IMR-90 (cell line): ENCODE data around the gene RGPD3. TPM values are rescaled to one million over a fixed set of nuclear protein-coding genes. Genes with fewer than 3 reads are reported as not detected.

Source experiments
- ATAC-seq: fragments of 200-7000 bp; cut with Tn5 transposase; 2 replicates; pipeline ENCODE4 v1.9.1; 2020; ENCODE audit warnings: low read depth, mild to moderate bottlenecking, moderate library complexity
- BruUV-seq: library from RNA; stranded (reverse); fragments of 400-500 nt; replicated peaks from 2 replicates; lab custom pipeline; 2021; lab: Mats Ljungman, UMichigan
- CTCF ChIA-PET: fragments of 300-600 bp; formaldehyde crosslinking; extraction: SDS; loops from one replicate; lab custom pipeline; 2021; ENCODE audit warnings: antibody characterized with exemption; lab: Yijun Ruan, JAX
- POLR2A ChIA-PET: fragments of 300-600 bp; sonication (Branson Sonifier 250); formaldehyde crosslinking; loops from one replicate; lab custom pipeline; 2022; ENCODE audit warnings: antibody characterized with exemption; ENCODE audit not compliant: unreplicated experiment; lab: Charles Lee
- DNase-seq: peaks from one replicate; pipeline ENCODE4 v3.0.0; 2013
- H2AFZ ChIP-seq: replicated peaks from 2 replicates; pipeline ENCODE3; 2013; ENCODE audit warnings: low read length, mild to moderate bottlenecking; ENCODE audit not compliant: poor library complexity
- H2AK5ac ChIP-seq: 2 replicates; pipeline ENCODE4 v1.6.1; 2013; ENCODE audit warnings: low read depth, low read length, inconsistent platforms
- H2AK9ac ChIP-seq: replicated peaks from 2 replicates; pipeline ENCODE3; 2013; ENCODE audit warnings: mild to moderate bottlenecking, low read depth, low read length, moderate library complexity; ENCODE audit not compliant: poor library complexity
- H2BK120ac ChIP-seq: 2 replicates; pipeline ENCODE4 v1.6.1; 2013; ENCODE audit warnings: low read depth, low read length, inconsistent platforms
- H2BK15ac ChIP-seq: 3 replicates; pipeline ENCODE4 v1.6.1; 2013; ENCODE audit warnings: low read depth, low read length, inconsistent platforms
- H2BK20ac ChIP-seq: 2 replicates; pipeline ENCODE4 v1.6.1; 2013; ENCODE audit warnings: low read depth, mild to moderate bottlenecking, inconsistent platforms, low read length, moderate library complexity
- H2BK5ac ChIP-seq: 2 replicates; pipeline ENCODE4 v1.6.1; 2013; ENCODE audit warnings: mild to moderate bottlenecking, low read depth, low read length, inconsistent platforms; ENCODE audit not compliant: poor library complexity, severe bottlenecking
- H3K14ac ChIP-seq: replicated peaks from 2 replicates; pipeline ENCODE4 v1.6.1; 2013; ENCODE audit warnings: low read depth, low read length, inconsistent platforms
- H3K18ac ChIP-seq: 2 replicates; pipeline ENCODE4 v1.6.1; 2013; ENCODE audit warnings: low read depth, low read length, control low read depth
- H3K23ac ChIP-seq: 2 replicates; pipeline ENCODE4 v1.6.1; 2013; ENCODE audit warnings: low read depth, low read length, inconsistent platforms
- H3K27ac ChIP-seq: 2 replicates; pipeline ENCODE4 v1.5.1; 2013; ENCODE audit warnings: mild to moderate bottlenecking, control low read depth, low read length; ENCODE audit not compliant: insufficient read depth
- H3K27me3 ChIP-seq: 2 replicates; pipeline ENCODE4 v1.6.1; 2013; ENCODE audit warnings: low read length; ENCODE audit not compliant: control insufficient read depth, insufficient read depth
- H3K36me3 ChIP-seq: 2 replicates; pipeline ENCODE4 v1.6.1; 2013; ENCODE audit warnings: low read length, mixed read lengths; ENCODE audit not compliant: control insufficient read depth, insufficient read depth
- H3K4ac ChIP-seq: 2 replicates; pipeline ENCODE4 v1.6.1; 2013; ENCODE audit warnings: low read depth, low read length, inconsistent platforms
- H3K4me1 ChIP-seq: 2 replicates; pipeline ENCODE4 v1.6.1; 2013; ENCODE audit warnings: low read length, mixed read lengths; ENCODE audit not compliant: control insufficient read depth, insufficient read depth
- H3K4me2 ChIP-seq: 2 replicates; pipeline ENCODE4 v1.6.1; 2013; ENCODE audit warnings: low read depth, mild to moderate bottlenecking, control low read depth, low read length, moderate library complexity
- H3K4me3 ChIP-seq: 2 replicates; pipeline ENCODE4 v1.5.1; 2013; ENCODE audit warnings: low read depth, mild to moderate bottlenecking, control low read depth, low read length, moderate library complexity; ENCODE audit not compliant: insufficient read depth
- H3K56ac ChIP-seq: 2 replicates; pipeline ENCODE4 v1.6.1; 2013; ENCODE audit warnings: low read length, inconsistent platforms; ENCODE audit not compliant: insufficient read depth; ENCODE audit errors: extremely low read depth
- H3K79me1 ChIP-seq, 2 experiments: 2 replicates each; pipeline ENCODE4 v1.6.1; 2013; ENCODE audit warnings: low read length in 2 of 2, inconsistent platforms in 1 of 2, low read depth in 1 of 2
- H3K9ac ChIP-seq: 2 replicates; pipeline ENCODE4 v1.6.1; 2013; ENCODE audit warnings: low read depth, low read length, control low read depth
- H3K9me1 ChIP-seq: 2 replicates; pipeline ENCODE4 v1.6.1; 2013; ENCODE audit warnings: low read length, inconsistent platforms; ENCODE audit not compliant: insufficient read depth
- H3K9me3 ChIP-seq: 2 replicates; pipeline ENCODE4 v1.6.1; 2013; ENCODE audit warnings: low read length; ENCODE audit not compliant: control insufficient read depth, insufficient read depth
- H4K20me1 ChIP-seq: 2 replicates; pipeline ENCODE4 v1.6.1; 2013; ENCODE audit warnings: low read length, inconsistent platforms; ENCODE audit not compliant: insufficient read depth
- H4K5ac ChIP-seq: 2 replicates; pipeline ENCODE4 v1.6.1; 2013; ENCODE audit warnings: mild to moderate bottlenecking, low read depth, low read length, control low read depth
- H4K8ac ChIP-seq, 2 experiments: 2 replicates each; pipeline ENCODE4 v1.6.1; 2013; ENCODE audit warnings: low read depth in 2 of 2, low read length in 2 of 2, control low read depth in 1 of 2, inconsistent platforms in 1 of 2
- H4K91ac ChIP-seq: 2 replicates; pipeline ENCODE4 v1.6.1; 2013; ENCODE audit warnings: low read depth, low read length, inconsistent platforms; ENCODE audit not compliant: insufficient read depth
- BHLHE40 ChIP-seq: fragments of 150-350 bp; IDR thresholded peaks from 2 replicates; pipeline ENCODE4 v1.6.1; 2016; ENCODE audit warnings: mild to moderate bottlenecking, low read depth, low read length
- CEBPB ChIP-seq: IDR thresholded peaks from 2 replicates; pipeline ENCODE4 v1.6.1; 2012; ENCODE audit warnings: low read depth, low read length, improper control_type of control experiment
- CHD1 ChIP-seq: IDR thresholded peaks from 2 replicates; pipeline ENCODE4 v1.6.1; 2012; ENCODE audit warnings: low read depth, low read length, improper control_type of control experiment
- FOS ChIP-seq: fragments of 150-350 bp; IDR thresholded peaks from 2 replicates; pipeline ENCODE4 v1.6.1; 2016; ENCODE audit warnings: low read depth, low read length
- MAFK ChIP-seq: IDR thresholded peaks from 2 replicates; pipeline ENCODE4 v1.6.1; 2012; ENCODE audit warnings: low read depth, low read length, improper control_type of control experiment
- MAZ ChIP-seq: IDR thresholded peaks from 2 replicates; pipeline ENCODE4 v1.6.1; 2012; ENCODE audit warnings: low read depth, mild to moderate bottlenecking, low read length, improper control_type of control experiment, moderate library complexity, borderline replicate concordance
- MXI1 ChIP-seq: IDR thresholded peaks from 2 replicates; pipeline ENCODE4 v1.6.1; 2012; ENCODE audit warnings: low read depth, mild to moderate bottlenecking, low read length, moderate library complexity, borderline replicate concordance
- NFE2L2 ChIP-seq: fragments of 150-350 bp; IDR thresholded peaks from 2 replicates; pipeline ENCODE4 v1.6.1; 2016; ENCODE audit warnings: low read depth, mild to moderate bottlenecking, low read length
- POLR2A ChIP-seq: IDR thresholded peaks from 2 replicates; pipeline ENCODE4 v1.6.1; 2012; ENCODE audit warnings: mild to moderate bottlenecking, low read depth, low read length
- RAD21 ChIP-seq: IDR thresholded peaks from 2 replicates; pipeline ENCODE4 v1.6.1; 2012; ENCODE audit warnings: low read length, improper control_type of control experiment
- RCOR1 ChIP-seq: IDR thresholded peaks from 2 replicates; pipeline ENCODE4 v1.6.1; 2012; ENCODE audit warnings: mild to moderate bottlenecking, low read length, improper control_type of control experiment; ENCODE audit not compliant: insufficient replicate concordance
- RFX5 ChIP-seq: IDR thresholded peaks from 2 replicates; pipeline ENCODE4 v1.8.0; 2012; ENCODE audit warnings: low read depth, mild to moderate bottlenecking, low read length, moderate library complexity
- SMC3 ChIP-seq: fragments of 150-350 bp; IDR thresholded peaks from 2 replicates; pipeline ENCODE4 v1.6.1; 2016; ENCODE audit warnings: low read depth, mild to moderate bottlenecking, antibody characterized with exemption, low read length, moderate library complexity
- WGBS, 2 experiments: methylation state at CpG; one replicate each; pipeline versions ENCODE4 v1.1.5 to v1.1.7; 2013; ENCODE audit warnings: missing lambda C conversion rate in 2 of 2; ENCODE audit not compliant: insufficient read length in 1 of 2; ENCODE audit errors: extremely low coverage in 2 of 2; 5-methylcytosine and 5-hydroxymethylcytosine counted together
- dilution Hi-C: fragments of 300-500 bp; cut with HindIII; formaldehyde crosslinking; loops from one replicate; pipeline ENCODE4 v1.14.3; 2018; ENCODE audit warnings: low sequenced_read_pairs; ENCODE audit not compliant: unreplicated experiment
- in situ Hi-C: fragments of 300-500 bp; cut with MboI; formaldehyde crosslinking; loops from 3 replicates; pipeline ENCODE4 v1.14.3; 2019; ENCODE audit warnings: low sequenced_read_pairs, inconsistent platforms, mixed read lengths
- intact Hi-C: fragments of 100-400 bp; cut with micrococcal nuclease; formaldehyde crosslinking; loops from 2 replicates; pipeline ENCODE4 v1.10.0; 2022
- polyA plus RNA-seq, 3 experiments: library from polyadenylated mRNA; depleted of rRNA; stranded (reverse); fragments of >200 nt; gene quantifications; 2 replicates each; pipeline ENCODE4 v1.2.3, GENCODE V29; 2012; ENCODE audit warnings: low replicate concordance in 1 of 3
- total RNA-seq: library from RNA; depleted of rRNA; stranded (reverse); fragments of >200 nt; gene quantifications from 2 replicates; pipeline ENCODE4 v1.2.3, GENCODE V29; 2012
- TF ChIP-seq, protein P1 (sequence below): conservative IDR thresholded peaks from 2 replicates; pipeline ENCODE4 v1.5.1; 2012; ENCODE audit warnings: mild to moderate bottlenecking, low read depth, low read length, improper control_type of control experiment
- TF ChIP-seq, protein P2 (sequence below): fragments of 150-350 bp; IDR thresholded peaks from 2 replicates; pipeline ENCODE4 v1.6.1; 2016; ENCODE audit warnings: low read depth, mild to moderate bottlenecking, low read length, moderate library complexity, borderline replicate concordance
- TF ChIP-seq, protein P3 (sequence below): fragments of 150-350 bp; IDR thresholded peaks from 2 replicates; pipeline ENCODE4 v1.6.1; 2017; ENCODE audit warnings: mild to moderate bottlenecking, antibody characterized with exemption, low read length, low read depth

The RGPD3 gene
- total and polyA plus RNA-seq, 2 of the 4 experiments (the other 2 are of a cell fraction): 0.07 to 0.18 TPM

DNA sequence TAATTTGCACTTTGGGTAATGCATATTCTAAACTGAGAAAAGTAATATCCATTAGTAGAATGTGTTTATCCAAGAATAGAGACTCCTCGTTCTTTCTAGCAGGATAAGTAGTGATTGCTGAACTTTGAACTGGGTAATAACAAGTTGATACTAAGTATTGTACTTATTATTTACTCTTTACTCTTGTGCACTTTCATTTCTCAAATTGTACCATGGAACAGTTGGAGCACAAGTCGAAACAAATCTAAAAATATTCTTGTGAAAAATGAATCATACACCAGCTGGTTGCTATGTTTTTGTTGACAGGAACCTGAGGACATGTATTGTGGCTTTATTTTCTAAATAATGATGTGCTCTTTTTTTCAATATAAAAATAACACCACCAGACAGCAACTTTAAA is 111.9 kb downstream of the RGPD3 start:
- in situ Hi-C loops: no loop called here
- no peaks in the 10 kb centered on the region for H3K79me1 ChIP-seq
- dilution Hi-C loops: no loop called here

More for the DNA sequence above, 111.9 kb downstream of the RGPD3 start:
- H3K14ac ChIP-seq: no peak overlapping the region
- H4K8ac ChIP-seq: no peak overlapping the region
- no peaks in the 10 kb centered on the region for H3K9me1 ChIP-seq
- H4K91ac ChIP-seq: no peak overlapping the region
- no peak overlapping the region for H3K4ac ChIP-seq
- TF ChIP-seq, protein P1, sequence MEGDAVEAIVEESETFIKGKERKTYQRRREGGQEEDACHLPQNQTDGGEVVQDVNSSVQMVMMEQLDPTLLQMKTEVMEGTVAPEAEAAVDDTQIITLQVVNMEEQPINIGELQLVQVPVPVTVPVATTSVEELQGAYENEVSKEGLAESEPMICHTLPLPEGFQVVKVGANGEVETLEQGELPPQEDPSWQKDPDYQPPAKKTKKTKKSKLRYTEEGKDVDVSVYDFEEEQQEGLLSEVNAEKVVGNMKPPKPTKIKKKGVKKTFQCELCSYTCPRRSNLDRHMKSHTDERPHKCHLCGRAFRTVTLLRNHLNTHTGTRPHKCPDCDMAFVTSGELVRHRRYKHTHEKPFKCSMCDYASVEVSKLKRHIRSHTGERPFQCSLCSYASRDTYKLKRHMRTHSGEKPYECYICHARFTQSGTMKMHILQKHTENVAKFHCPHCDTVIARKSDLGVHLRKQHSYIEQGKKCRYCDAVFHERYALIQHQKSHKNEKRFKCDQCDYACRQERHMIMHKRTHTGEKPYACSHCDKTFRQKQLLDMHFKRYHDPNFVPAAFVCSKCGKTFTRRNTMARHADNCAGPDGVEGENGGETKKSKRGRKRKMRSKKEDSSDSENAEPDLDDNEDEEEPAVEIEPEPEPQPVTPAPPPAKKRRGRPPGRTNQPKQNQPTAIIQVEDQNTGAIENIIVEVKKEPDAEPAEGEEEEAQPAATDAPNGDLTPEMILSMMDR: no peak
- TF ChIP-seq MAZ: no peak
- TF ChIP-seq RFX5: no peak
- no peak for TF ChIP-seq CHD1
- TF ChIP-seq FOS: no peak
- TF ChIP-seq SMC3: no peak
- no peak for TF ChIP-seq MXI1
- no peak for TF ChIP-seq MAFK
- no peak for TF ChIP-seq RAD21
- no peak for TF ChIP-seq NFE2L2
- TF ChIP-seq CEBPB: no peak
- TF ChIP-seq, protein P2, sequence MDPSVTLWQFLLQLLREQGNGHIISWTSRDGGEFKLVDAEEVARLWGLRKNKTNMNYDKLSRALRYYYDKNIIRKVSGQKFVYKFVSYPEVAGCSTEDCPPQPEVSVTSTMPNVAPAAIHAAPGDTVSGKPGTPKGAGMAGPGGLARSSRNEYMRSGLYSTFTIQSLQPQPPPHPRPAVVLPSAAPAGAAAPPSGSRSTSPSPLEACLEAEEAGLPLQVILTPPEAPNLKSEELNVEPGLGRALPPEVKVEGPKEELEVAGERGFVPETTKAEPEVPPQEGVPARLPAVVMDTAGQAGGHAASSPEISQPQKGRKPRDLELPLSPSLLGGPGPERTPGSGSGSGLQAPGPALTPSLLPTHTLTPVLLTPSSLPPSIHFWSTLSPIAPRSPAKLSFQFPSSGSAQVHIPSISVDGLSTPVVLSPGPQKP: no peak
- TF ChIP-seq POLR2A: no peak
- TF ChIP-seq RCOR1: no peak
- no peak for TF ChIP-seq BHLHE40
- TF ChIP-seq, protein P3, sequence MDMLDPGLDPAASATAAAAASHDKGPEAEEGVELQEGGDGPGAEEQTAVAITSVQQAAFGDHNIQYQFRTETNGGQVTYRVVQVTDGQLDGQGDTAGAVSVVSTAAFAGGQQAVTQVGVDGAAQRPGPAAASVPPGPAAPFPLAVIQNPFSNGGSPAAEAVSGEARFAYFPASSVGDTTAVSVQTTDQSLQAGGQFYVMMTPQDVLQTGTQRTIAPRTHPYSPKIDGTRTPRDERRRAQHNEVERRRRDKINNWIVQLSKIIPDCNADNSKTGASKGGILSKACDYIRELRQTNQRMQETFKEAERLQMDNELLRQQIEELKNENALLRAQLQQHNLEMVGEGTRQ: no peak
- no peak overlapping the region for H3K18ac ChIP-seq
- CTCF ChIA-PET: no interaction called here
- no peak overlapping the region for H2BK20ac ChIP-seq
- H3K27ac ChIP-seq: no peak overlapping the region
- no peak overlapping the region for H4K5ac ChIP-seq
- H3K4me3 ChIP-seq: no peak overlapping the region
- H3K23ac ChIP-seq: no peak overlapping the region
- H3K56ac ChIP-seq: no peak overlapping the region
- H2BK15ac ChIP-seq: no peak overlapping the region
- H3K36me3 ChIP-seq: no peaks in the 10 kb centered on the region
- H3K4me1 ChIP-seq: no peaks in the 10 kb centered on the region
- no CpG with 5 or more reads among the region's 2 CpGs for WGBS, 2 experiments
- H3K9ac ChIP-seq: no peak overlapping the region
- no peak overlapping the region for H2BK120ac ChIP-seq
- H2AK5ac ChIP-seq: no peak overlapping the region
- DNase-seq: no peak
- no peaks in the 10 kb centered on the region for H4K20me1 ChIP-seq
- no peaks in the 10 kb centered on the region for H3K27me3 ChIP-seq
- intact Hi-C loops: no loop called here
- no peak for ATAC-seq
- no peaks in the 10 kb centered on the region for H3K9me3 ChIP-seq
- no TSS peak for BruUV-seq
- H2BK5ac ChIP-seq: no peak overlapping the region
- H2AFZ ChIP-seq: no peak overlapping the region
- H3K4me2 ChIP-seq: no peak overlapping the region
- POLR2A ChIA-PET: no interaction called here
- H2AK9ac ChIP-seq: no peak overlapping the region
